Erythroblast (primary cell): ENCODE results near the gene ACTR8.

Source experiments
- GATA1 ChIP-seq: IDR thresholded peaks from 2 replicates; pipeline ENCODE4 v1.6.1; 2011; ENCODE audit warnings: low read depth, mild to moderate bottlenecking, control low read depth, low read length, moderate library complexity
- POLR2A ChIP-seq: IDR thresholded peaks from 2 replicates; pipeline ENCODE4 v1.6.1; 2011; ENCODE audit warnings: mild to moderate bottlenecking, low read length

- TF ChIP-seq POLR2A (no peak), GATA1 (no peak)
These were observed 23.7 kb downstream of the ACTR8 start for GRCh38 chr3:53858096-53858741.
